ENCODE measurements around the gene MZF1. TPM values are rescaled to one million over a fixed set of nuclear protein-coding genes. Genes with fewer than 3 reads are reported as not detected.

MZF1 gene
- total RNA-seq, 1 donor from 2014 or later, result 44.3 TPM

DNA sequence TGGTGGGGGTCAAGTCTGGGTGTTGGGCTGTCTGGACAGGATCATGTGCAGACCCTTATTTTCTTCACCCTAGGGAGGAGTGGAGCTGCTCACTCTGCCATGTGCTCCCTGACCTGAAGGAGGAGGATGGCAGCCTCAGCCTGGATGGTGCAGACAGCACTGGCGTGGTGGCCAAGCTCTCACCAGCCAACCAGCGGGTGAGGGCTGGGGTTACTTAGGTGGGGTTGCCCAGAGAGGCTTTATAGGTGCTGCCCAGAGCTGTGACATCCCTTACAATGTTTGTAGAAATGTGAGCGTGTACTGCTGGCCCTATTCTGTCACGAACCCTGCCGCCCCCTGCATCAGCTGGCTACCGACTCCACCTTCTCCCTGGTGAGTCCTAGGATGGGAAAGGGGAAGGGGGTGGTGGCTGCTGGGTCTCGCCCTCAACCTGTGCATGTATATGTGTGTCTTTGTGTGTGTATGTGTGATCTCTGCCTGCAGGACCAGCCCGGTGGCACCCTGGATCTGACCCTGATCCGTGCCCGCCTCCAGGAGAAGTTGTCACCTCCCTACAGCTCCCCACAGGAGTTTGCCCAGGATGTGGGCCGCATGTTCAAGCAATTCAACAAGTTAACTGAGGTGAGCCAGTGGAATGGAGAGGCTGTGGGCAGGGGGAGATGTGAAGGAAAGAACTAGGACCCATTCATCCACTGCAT is 23.3 kb downstream of the MZF1 start:
- Histone ChIP-seq H3K4me3 (no peak overlapping the region), H3K9me3 (no peaks in the 10 kb centered on the region), H3K27ac (no peak overlapping the region), H3K27me3 (no peaks in the 10 kb centered on the region), H3K4me1 (peaks cover 26% of the 10 kb centered on the region), H3K36me3 (peaks cover 79% of the 10 kb centered on the region)
- no peak for DNase-seq
- intact Hi-C loops (cut with DNase I), result no loop called here
- TF ChIP-seq, protein P1, sequence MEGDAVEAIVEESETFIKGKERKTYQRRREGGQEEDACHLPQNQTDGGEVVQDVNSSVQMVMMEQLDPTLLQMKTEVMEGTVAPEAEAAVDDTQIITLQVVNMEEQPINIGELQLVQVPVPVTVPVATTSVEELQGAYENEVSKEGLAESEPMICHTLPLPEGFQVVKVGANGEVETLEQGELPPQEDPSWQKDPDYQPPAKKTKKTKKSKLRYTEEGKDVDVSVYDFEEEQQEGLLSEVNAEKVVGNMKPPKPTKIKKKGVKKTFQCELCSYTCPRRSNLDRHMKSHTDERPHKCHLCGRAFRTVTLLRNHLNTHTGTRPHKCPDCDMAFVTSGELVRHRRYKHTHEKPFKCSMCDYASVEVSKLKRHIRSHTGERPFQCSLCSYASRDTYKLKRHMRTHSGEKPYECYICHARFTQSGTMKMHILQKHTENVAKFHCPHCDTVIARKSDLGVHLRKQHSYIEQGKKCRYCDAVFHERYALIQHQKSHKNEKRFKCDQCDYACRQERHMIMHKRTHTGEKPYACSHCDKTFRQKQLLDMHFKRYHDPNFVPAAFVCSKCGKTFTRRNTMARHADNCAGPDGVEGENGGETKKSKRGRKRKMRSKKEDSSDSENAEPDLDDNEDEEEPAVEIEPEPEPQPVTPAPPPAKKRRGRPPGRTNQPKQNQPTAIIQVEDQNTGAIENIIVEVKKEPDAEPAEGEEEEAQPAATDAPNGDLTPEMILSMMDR (IDR thresholded peaks at IDR 0.05), result no peak
- ATAC-seq, result no peak

DNA sequence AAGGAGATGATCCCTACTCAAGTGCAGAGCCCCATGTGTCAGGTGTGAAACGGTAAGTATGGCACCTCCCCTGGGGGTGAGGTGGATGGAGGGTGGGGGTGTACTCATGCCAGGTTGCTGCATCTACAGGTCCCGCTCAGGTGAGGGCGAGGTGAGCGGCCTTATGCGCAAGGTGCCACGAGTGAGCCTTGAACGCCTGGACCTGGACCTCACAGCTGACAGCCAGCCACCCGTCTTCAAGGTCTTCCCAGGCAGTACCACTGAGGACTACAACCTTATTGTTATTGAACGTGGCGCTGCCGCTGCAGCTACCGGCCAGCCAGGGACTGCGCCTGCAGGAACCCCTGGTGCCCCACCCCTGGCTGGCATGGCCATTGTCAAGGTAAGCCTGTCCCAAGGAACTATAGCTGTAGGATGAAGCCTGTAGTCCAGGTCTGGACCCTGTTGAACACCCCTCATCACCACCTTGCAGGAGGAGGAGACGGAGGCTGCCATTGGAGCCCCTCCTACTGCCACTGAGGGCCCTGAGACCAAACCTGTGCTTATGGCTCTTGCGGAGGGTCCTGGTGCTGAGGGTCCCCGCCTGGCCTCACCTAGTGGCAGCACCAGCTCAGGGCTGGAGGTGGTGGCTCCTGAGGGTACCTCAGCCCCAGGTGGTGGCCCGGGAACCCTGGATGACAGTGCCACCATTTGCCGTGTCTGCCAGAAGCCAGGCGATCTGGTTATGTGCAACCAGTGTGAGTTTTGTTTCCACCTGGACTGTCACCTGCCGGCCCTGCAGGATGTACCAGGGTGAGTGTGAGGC is 24.1 kb downstream of the MZF1 start:
- H3K36me3 ChIP-seq, result peaks cover 79% of the 10 kb centered on the region

DNA sequence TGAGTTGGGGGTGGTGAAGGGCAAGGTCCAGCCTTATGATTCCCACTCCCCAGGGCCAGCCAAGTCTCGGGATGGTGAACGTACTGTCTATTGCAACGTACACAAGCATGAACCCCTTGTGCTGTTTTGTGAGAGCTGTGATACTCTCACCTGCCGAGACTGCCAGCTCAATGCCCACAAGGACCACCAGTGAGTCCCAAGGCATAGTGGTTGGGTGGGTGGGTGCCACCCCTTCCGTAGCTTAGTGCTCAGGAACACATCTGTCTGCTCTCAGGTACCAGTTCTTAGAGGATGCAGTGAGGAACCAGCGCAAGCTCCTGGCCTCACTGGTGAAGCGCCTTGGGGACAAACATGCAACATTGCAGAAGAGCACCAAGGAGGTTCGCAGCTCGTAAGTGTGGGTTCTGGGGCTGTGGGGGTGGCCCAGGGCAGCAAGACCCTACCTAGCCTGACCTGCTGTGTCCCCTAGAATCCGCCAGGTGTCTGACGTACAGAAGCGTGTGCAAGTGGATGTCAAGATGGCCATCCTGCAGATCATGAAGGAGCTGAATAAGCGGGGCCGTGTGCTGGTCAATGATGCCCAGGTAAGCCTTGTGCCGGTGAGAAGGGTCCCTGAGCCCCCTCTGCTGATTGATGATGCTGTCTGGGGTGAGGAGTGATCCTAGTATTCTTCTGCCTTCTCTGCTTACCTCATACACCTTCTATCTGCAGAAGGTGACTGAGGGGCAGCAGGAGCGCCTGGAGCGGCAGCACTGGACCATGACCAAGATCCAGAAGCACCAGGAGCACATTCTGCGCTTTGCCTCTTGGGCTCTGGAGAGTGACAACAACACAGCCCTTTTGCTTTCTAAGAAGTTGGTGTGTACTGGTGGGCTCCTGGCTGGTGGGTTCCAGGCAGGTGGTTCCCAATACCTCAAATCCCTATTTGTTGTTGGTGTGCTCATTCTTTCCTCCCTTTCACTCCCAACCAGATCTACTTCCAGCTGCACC is 25.5 kb downstream of the MZF1 start:
- DNase-seq (no peak), ATAC-seq (no peak)
- Histone ChIP-seq H3K4me1 (peaks cover 15% of the 10 kb centered on the region), H3K36me3 (peaks cover 70% of the 10 kb centered on the region), H3K27me3 (no peaks in the 10 kb centered on the region), H3K9me3 (no peaks in the 10 kb centered on the region), H3K27ac (no peak overlapping the region), H3K4me3 (no peak overlapping the region)
- intact Hi-C loops (cut with DNase I), result no loop called here
- TF ChIP-seq, protein P1 (IDR thresholded peaks at IDR 0.05), result no peak

More for the DNA sequence above, 24.1 kb downstream of the MZF1 start:
- Histone ChIP-seq H3K4me3 (no peak overlapping the region), H3K27me3 (no peaks in the 10 kb centered on the region), H3K27ac (no peak overlapping the region), H3K4me1 (peaks cover 22% of the 10 kb centered on the region), H3K9me3 (no peaks in the 10 kb centered on the region)
- DNase-seq, result no peak
- TF ChIP-seq, protein P1 (IDR thresholded peaks at IDR 0.05), result no peak
- intact Hi-C loops (cut with DNase I), result no loop called here
- no peak for ATAC-seq

DNA sequence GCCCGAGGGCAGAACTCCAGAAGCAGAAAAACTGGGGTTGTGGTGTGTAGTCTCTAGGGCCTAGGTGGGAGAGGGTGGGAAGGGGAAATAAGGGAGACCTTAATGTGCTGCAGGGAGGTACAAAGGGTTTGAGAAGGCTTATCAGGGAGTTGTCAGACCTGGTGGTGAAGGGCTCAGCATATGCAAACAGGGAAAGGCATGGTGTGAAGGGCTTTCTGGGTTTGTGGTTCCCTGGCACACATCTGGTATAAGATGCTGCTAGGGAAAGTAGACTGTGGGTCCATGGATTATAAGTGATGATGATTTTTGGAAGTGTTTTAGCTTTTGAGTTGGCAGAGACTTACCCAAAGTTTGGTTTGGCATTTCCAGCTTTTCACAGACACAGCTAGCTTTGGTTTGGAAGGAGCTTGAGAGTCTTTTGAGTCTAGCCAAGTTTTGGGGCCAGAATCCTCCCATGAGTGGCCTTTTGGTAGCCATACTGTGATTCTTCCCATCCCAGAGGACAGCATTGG is 27.1 kb downstream of the MZF1 start:
- H3K36me3 ChIP-seq, result peaks cover 55% of the 10 kb centered on the region
- H3K4me3 ChIP-seq, result peak overlapping the region; percentile 90
- intact Hi-C loops (cut with DNase I), result no loop called here
- ATAC-seq (no peak), DNase-seq (no peak)
- no peaks in the 10 kb centered on the region for H3K9me3 ChIP-seq
- H3K27me3 ChIP-seq, result no peaks in the 10 kb centered on the region
- peaks cover 15% of the 10 kb centered on the region for H3K4me1 ChIP-seq
- peak overlapping the region; percentile 47 for H3K27ac ChIP-seq
- TF ChIP-seq, protein P1 (IDR thresholded peaks at IDR 0.05), result no peak
